GM18861 (cell line): Measurements from ENCODE around the gene NCOA6.
A peak's percentile ranks its signal among the peaks of the same experiment; 100 is the strongest.
"Not testable (repeated sequence)": the region's sequence is repeated elsewhere in the genome, so short reads cannot be mapped to it uniquely, and the experiment has no call there.

Experiments used
- ATAC-seq: cut with Tn5 transposase; IDR thresholded peaks from one replicate; pipeline ENCODE4 v1.9.1; 2021; ENCODE audit not compliant: unreplicated experiment

The NCOA6 gene

GRCh38 chr20:34724172-34724571 is 101.3 kb downstream of the NCOA6 start:
- ATAC-seq: no peak

- ATAC-seq: not testable (repeated sequence)
Measured at GRCh38 chr20:34722560-34722959, 102.9 kb downstream of the NCOA6 start.

GRCh38 chr20:34720266-34720665 is 105.2 kb downstream of the NCOA6 start:
- no peak for ATAC-seq

GRCh38 chr20:34719242-34720017 is 106.0 kb downstream of the NCOA6 start:
- peak; percentile 88 for ATAC-seq

GRCh38 chr20:34717230-34718095 is 108.0 kb downstream of the NCOA6 start:
- no peak for ATAC-seq

- ATAC-seq: no peak
Measured at GRCh38 chr20:34716921-34717229, 108.6 kb downstream of the NCOA6 start.

- no peak for ATAC-seq
Measured at GRCh38 chr20:34715384-34715783, 110.1 kb downstream of the NCOA6 start.

- not testable (repeated sequence) for ATAC-seq
Measured at GRCh38 chr20:34713944-34714515, 111.4 kb downstream of the NCOA6 start.

- ATAC-seq: no peak
Measured at GRCh38 chr20:34713194-34713943, 112.1 kb downstream of the NCOA6 start.

- ATAC-seq: no peak
Measured at GRCh38 chr20:34712525-34713192, 112.8 kb downstream of the NCOA6 start.

GRCh38 chr20:34711813-34712430 is 113.5 kb downstream of the NCOA6 start:
- ATAC-seq: no peak

- ATAC-seq: no peak
Measured at GRCh38 chr20:34710861-34711574, 114.4 kb downstream of the NCOA6 start.

- no peak for ATAC-seq
Measured at GRCh38 chr20:34710568-34710839, 114.9 kb downstream of the NCOA6 start.

- ATAC-seq: peak; percentile 25
Measured at GRCh38 chr20:34709831-34710567, 115.5 kb downstream of the NCOA6 start.

- ATAC-seq: peak; percentile 35
Measured at GRCh38 chr20:34709044-34709830, 116.2 kb downstream of the NCOA6 start.

- no peak for ATAC-seq
Measured at GRCh38 chr20:34708621-34709043, 116.8 kb downstream of the NCOA6 start.

GRCh38 chr20:34706912-34707784 is 118.3 kb downstream of the NCOA6 start:
- no peak for ATAC-seq
